Measurements from ENCODE around the gene NGEF.

Gene NGEF

GRCh38 chr2:232894251-232894650 lies 118.8 kb downstream of the NGEF start:
- DNase-seq, result no peak

DNA sequence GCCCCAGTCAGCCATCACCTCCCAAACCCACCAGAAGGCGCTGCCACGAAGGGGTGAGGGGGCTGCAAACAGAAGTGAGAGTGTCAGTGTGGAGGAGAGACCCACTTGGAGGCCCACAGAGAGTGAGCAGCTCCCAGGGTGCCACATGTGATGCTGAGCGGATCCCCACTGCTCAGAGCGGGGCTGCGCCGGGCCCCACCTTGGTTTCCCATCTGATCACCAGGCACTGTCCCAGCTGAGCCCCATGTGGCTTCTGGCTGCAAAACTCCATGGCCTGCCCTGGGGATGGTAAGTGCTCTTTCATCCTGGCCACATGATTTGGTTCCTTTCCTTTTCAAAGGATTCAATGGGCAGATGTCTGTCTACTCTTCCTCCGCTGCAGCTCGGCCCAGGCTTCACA lies 119.2 kb downstream of the NGEF start:
- DNase-seq, result no peak

DNA sequence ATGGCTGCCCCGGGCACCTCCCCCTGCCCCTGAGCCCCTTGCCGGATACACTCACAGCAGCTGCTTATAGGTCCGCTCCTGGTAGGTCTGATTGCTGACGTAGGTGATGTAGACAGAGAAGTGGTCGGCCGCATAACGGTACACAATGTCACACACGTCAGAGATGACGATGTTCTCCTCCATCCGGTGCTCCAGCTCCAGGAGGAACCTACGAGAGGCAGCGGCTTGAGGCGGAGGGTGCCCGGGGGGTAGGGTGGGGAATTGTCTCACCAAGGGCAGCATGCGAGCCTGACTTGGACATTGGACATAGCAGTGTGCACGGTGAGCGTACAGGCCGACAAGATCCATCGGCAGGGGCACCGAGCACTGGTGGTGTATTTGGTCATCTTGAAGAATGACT lies 120.2 kb downstream of the NGEF start:
- no peak for DNase-seq

GRCh38 chr2:232892221-232892620 lies 120.8 kb downstream of the NGEF start:
- no peak for DNase-seq

GRCh38 chr2:232891621-232892071 lies 121.4 kb downstream of the NGEF start:
- no peak for DNase-seq

DNA sequence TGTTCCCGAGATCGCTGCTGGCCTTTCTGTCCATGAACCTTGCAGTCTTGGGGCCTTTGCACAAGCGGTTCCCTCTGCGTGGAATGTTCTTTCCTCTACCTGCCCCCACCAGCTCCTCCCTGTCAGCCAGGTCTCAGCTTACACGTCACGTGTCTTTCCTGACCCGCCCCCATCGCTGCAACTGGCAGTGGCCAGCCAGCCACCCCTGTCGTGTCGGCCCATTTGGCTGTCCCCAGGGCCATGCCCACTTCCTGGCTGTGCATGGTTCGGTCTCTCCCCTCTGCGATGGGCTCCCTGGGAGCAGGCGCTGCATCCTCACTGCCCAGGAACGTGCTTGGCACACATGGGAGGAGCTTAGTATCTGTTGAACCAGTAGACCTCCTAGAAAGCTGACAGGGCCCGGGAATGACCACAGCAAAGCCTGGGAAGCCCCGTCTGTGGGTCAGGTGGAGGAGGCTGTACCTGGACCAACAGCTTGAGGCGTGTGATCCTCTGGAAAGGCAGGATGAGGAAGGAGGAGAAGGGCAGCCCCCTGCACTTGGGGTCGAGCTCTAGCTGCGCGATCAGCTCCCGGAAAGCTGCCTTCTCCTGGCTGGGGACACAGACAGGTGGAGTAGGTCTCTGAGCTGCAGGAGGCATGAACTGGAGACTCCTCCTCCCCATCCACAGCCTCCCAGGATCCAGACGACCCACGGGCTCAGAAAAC lies 122.0 kb downstream of the NGEF start:
- no peak for DNase-seq

GRCh38 chr2:232890536-232890895 lies 122.5 kb downstream of the NGEF start:
- no peak for DNase-seq

DNA sequence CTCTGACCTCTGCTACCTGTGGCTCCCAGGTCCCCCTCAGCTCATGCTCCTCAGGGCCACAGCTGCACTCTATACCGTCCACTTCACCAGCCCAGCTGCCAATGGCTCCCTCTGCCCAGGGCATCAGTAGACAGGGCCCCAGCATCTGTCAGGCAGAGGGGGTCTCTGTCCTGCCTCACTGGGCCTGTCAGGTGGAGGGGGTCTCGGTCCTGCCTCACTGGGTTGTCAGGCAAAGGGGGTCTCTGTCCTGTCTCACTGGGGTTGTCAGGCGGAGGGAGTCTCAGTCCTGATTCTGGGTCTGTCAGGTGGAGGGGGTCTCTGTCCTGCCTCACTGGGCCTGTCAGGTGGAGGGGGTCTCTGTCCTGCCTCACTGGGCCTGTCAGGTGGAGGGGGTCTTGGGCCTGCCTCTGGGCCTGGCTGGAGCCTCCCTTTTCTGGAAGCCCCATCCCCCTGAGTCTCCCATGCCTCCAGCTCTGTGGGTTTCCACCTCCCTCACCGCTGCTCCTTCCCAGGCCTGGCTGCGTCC lies 123.1 kb downstream of the NGEF start:
- DNase-seq, result no peak

- DNase-seq, result no peak
Observed at GRCh38 chr2:232888839-232889529, 124.1 kb downstream of the NGEF start.

DNA sequence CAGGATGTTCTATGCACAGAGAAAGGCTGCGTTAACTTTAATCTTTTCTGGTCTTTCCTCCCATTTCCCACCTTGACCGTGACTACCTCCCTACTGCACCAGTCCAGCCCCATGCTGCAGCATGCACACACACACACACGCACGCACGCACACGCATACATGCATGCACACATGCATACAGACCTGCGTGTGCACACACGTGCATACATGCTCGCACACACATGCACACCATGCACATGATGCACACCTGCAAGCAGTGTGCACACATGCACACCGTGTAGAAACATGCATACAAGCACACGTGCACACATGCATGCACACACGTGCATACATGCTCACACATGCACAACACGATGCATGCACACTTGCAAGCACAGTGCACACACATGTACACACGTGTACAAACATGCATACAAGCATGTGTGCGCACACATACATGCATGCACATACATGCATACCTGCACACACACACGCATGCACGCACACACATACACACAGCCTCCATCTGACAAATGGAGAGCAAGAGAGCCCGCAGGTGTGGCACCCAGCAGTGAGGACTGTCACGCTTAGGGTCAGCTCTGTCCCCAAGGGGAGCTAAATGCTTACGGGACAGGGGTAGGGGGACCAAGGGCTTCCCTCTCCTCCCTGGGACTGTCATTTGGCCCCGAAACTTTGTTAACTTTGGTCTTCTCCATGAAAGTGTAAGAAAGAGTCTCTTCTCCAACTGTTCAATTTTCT lies 124.8 kb downstream of the NGEF start:
- no peak for DNase-seq

- no peak for DNase-seq
Observed at GRCh38 chr2:232887171-232887850, 125.7 kb downstream of the NGEF start.

DNA sequence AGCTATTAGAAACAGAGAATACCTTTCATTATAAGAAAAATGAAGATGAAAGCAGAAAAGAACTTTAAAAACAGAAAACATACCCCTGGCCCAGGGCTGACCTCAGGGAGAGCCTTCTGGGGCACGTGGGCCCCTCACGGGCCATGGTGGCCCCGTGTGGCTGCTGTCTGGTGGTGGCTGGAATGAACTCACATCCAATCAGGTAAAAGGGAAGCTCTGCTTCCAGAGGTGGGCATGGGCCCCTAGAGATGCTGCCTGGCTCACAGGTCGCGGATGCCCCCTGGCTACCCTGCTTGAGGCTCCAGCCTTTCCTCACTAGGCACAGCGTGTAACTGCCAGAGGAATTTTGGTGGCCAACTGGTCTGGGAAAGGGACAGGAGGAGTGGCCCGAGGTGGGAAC lies 126.4 kb downstream of the NGEF start:
- DNase-seq, result no peak

- no peak for DNase-seq
Observed at GRCh38 chr2:232886176-232886575, 126.9 kb downstream of the NGEF start.

- DNase-seq, result no peak
Observed at GRCh38 chr2:232885264-232885961, 127.6 kb downstream of the NGEF start.

GRCh38 chr2:232884549-232885263 lies 128.3 kb downstream of the NGEF start:
- no peak for DNase-seq

- DNase-seq, result no peak
Observed at GRCh38 chr2:232884001-232884421, 129.0 kb downstream of the NGEF start.

DNA sequence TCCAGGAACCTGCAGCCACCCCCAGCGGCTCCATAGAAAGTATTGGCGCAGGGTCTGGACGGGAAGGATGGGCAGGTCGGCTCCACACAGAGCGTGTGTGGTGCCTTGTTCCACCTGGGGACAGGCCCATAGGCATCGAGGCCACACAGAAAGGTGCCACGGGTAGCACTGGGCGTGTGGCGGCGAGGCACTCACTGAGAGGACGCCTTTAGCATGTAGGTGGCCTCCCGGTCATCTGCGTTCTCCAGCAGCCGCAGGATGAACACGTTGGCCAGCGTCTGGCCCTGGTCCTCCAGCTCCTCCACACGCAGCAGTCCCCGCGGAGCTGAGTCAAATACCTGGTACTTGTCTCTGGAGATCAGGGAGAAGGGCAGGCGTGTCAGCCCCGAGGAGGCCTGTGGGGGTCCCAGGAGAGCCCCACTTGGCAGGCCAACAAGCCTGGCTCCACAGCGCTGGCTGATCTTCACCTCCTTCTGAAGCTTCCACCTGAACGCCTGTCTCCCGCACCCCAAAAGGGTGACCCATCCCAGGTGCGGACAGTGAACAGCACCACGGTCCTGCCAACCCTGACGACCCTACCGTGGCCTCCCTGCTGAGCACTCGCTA lies 129.8 kb downstream of the NGEF start:
- no peak for DNase-seq

DNA sequence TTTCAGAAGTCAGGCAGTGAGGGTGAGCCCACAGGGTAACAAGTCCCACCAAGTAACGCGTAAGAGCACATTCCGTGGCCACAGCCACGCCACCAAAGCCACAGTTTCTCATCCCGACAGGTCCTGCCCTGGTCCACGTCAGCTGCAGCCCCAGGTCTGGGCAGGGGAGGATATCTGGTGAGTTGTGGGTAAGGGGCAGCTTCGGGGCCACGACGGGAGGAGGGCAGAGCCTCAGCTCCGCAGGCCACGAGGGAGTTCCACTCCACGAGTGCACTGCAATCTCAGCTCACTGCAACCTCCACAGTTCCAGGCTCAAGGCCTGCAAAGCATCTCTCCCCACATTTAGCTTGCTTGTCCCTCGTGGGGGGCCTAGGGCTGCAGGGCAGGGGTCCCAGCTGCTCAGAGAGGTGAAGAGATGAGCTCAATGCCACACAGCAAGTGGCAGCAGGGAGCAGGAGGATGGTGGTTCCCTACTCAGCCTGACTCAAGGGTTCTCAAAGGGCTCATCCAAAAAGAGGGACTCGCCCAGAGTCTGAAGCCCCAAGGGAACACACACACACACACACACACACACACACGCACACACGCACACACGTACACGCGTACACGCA lies 130.4 kb downstream of the NGEF start:
- DNase-seq, result no peak

DNA sequence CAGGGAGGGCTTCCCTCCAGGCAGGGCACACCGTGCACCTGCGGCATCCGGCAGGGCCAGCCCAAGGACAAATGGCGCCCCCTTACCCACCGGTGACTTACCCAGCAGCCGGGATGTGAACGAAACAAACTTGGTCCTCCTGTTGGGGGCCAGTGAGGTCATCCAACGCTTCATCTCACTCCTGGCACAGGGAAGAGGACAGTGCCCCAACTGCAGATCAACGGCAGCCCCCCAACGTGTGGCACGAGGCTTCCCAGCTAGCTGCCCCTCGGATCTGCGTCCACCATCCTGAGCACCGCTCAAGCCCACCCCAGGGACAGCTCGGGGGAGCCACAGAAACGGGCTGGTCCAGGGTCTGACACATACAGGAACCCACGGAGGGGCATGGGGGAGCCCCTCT lies 131.0 kb downstream of the NGEF start:
- no peak for DNase-seq

GRCh38 chr2:232880764-232881351 lies 132.2 kb downstream of the NGEF start:
- no peak for DNase-seq

All from left hindlimb (tissue), 1 donor.